LNCAP (cell line): Measurements from ENCODE around the gene LTO1.

Experiments used
- CTCF ChIP-seq: fragments of 450-650 bp; IDR thresholded peaks from 2 replicates; pipeline ENCODE4 v1.5.1; 2017; ENCODE audit warnings: mild to moderate bottlenecking

LTO1 gene

GRCh38 chr11:69620683-69621290 lies 54.4 kb downstream of the LTO1 start:
- no peak for TF ChIP-seq CTCF

- no peak for TF ChIP-seq CTCF
Measured at GRCh38 chr11:69618237-69618636, 56.9 kb downstream of the LTO1 start.

GRCh38 chr11:69617682-69618081 lies 57.5 kb downstream of the LTO1 start:
- TF ChIP-seq CTCF = no peak

GRCh38 chr11:69617220-69617619 lies 57.9 kb downstream of the LTO1 start:
- TF ChIP-seq CTCF = no peak
